Tongue (tissue), 2 donors: Measurements from ENCODE around the gene EDC4. TPM values are rescaled to one million over a fixed set of nuclear protein-coding genes. Genes with fewer than 3 reads are reported as not detected.
"Not testable (repeated sequence)": the region's sequence is repeated elsewhere in the genome, so short reads cannot be mapped to it uniquely, and the experiment has no call there.

Experiments used
- DNase-seq: peaks from one replicate; pipeline ENCODE4 v3.0.0-alpha.2; 2015
- total RNA-seq: library from RNA; depleted of rRNA; stranded (reverse); fragments of >200 nt; gene quantifications from one replicate; pipeline ENCODE4 v1.2.3, GENCODE V29; 2014

The EDC4 gene
- total RNA-seq, 1 donor from 2014 or later, result 67.6 TPM

DNA sequence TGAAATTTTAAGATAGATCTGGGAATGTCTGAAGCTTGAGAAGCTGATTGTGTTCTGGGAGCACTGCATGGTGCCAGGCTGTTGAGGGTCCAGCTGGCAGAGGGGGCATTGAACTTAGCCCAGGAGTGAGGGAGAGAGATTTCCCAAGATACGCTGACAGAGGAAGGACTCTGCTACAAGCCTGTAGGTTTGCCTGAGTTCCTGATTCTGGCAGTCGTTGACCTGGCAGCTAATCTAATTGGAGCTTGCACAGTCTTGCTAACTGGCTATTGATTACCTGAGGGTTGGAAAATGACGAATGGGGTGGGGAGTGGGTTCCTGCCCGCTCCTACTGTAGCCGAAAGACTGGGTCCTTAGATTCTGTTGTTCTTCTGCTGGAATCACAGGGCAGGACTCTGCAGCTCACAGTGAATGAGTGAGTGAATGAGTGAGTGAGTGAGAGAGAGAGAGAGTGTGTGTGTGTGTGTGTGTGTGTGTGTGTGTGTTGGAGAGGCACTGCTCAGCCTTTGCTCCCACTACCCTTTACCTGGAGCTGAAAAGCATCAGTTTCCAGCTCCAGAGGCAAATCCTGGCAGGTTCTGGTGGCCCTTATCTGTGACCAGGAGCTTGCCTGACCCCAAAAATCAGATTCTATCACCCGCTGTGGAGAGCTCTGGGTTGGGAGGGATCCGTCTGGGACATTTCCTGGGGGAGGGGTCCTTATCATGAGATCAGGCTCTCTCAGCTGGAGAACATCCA, 42.1 kb downstream of the EDC4 start:
- DNase-seq, result no peak

DNA sequence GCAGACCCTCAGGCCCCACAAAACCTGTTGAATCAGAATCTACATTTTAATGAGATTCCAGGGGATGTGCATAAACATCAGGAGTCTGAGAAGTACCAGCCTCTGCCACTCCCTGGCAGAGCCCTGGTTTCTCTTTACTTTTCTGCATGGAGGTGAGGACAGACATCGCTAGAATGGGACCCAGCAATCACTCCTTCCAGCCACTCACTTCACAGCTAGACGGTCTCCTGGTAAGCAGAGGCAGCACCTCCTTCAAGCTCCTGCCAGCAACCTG, 42.6 kb downstream of the EDC4 start:
- not testable (repeated sequence) for DNase-seq

DNA sequence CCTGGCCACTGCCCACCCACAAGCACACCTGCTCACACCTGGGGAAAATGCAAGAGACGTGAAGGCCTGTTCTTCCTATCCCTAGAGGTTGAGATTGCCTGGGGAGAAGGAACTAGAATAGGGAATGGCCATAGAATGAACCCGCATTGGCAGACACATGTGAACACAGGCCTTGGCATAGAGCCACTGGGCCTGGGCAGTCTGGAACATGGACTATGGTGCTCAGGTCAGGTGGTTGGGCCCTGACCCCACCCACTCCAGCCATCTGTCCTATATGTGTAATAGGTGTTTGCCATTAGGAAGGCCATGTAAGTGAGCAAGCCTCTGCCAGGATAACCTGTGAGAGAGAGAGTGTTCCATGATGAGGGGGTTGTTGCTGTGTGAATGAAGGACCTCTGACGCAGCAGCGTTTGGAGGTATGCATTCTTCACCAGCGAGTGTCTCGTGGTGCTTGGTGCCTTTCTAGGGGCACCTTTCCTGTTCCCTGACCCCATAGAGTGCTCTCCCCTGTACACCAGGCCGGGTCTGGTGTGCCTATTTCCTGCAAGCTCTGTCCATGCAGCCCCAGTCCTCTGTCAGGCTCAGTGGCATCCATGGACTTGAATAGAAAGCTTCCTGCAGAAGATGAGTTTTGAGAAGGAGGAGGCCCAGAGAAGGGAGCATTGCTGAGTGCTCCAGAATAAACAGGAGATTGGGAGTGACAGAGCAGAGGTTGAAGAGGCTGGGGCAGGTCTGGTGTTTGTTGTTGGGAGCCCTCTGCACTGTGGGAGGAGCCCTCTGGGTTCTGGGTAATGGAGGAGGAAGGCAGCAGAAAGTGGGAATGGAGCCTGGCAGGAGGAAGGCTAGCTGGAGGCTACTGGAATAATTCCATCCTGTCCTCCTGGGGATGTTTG, 43.2 kb downstream of the EDC4 start:
- no peak for DNase-seq

DNA sequence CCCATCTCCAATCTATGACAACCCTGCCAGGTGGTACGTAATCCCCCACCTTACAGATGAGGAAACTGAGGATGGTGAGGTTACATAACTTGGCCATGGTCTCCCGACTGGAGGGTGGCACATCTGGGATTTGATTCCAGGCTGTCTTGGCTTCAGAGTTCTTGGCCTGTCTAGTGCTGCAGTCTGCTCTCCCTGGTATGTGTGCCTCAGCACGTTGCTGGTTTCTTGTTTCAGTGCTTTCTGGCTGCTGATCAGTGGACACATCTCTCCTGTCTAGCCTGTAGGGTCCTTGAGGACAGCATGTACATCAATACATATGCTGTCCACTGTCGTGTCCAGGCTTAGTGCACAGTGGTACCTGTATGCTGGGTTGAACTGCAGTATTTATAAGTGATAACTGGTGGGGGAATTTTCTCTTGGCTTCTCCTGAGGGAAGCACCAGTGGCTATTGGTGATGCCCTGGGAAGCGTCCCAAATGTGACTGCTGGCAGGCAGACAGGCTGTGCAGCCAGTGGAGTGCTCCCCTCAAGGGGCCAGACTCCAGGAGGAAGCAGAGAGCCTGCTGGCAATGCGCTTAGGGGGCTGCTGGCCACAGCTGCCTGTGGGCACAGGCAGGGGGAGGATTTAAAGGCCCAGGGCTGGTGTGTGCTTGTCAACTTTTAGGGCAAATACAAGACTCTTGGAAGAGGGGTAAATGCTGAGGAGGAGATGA, 44.4 kb downstream of the EDC4 start:
- DNase-seq, result peak; percentile 86

DNA sequence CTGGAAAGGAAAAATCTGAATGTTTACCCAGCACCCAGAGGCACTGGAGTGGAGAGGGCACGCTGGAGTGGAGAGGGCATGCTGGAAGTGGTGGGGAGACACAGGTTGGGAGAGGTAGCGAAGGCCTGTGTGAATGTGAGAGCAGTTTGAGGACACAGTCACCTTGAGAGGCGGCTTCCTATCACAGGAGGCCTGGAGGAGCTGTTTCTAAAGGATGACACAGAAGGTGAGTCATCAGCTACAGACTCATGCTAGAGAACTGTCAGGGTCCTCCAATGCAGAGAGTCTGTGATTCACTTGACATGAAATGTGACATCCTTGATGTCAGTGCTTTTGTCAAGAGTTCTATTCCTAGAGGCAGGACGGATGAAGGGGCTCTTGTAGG, 45.0 kb downstream of the EDC4 start:
- no peak for DNase-seq

DNA sequence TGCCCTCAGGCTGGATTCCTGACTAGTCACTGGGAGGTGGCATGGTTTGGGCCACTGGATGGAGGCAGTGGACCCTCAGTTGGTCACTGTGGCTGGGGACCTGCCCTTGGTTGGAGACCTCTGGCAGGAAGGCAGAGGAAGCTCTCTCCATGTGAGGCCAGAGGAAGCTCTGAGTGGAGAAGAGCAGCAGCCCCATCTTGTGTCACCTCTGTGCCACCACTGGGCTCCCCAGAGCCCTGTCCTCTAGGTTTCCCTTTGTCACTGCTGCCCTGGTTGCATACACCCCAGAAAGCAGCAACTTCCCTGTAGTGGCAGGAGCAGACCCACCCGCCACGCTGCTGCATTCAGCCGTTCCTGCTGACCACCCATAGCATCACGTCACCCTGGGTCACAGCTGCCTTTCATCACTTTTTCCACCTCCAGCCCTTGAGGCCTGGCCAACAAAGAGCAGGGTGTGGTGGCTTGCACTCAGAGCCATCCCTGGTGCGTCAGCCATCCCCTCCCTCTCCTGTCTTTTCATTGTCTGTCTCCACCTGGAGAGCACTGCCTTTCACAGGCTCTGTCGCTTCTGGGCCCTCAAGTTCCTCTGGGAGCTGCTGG, 46.9 kb downstream of the EDC4 start:
- no peak for DNase-seq

DNA sequence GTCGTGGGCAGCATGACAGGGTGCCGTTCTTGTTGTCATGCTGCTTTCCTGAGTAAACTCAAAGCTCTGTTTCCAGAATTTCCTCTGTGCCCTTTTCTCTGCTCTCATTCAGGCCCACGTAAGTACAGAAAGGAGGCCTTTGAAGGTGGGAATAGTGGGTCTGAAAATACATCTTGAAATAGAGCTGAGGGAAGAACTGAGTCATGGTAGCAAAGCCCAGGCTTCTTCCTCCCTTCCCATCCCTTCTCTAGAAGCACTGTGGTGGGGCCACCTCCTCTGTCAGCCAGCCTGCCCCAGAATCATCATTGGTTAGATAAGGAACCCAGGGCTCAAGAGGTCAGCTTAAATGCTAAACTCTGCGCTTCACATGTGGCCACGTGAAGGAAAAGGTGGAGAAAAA, 49.4 kb downstream of the EDC4 start:
- DNase-seq, result no peak

DNA sequence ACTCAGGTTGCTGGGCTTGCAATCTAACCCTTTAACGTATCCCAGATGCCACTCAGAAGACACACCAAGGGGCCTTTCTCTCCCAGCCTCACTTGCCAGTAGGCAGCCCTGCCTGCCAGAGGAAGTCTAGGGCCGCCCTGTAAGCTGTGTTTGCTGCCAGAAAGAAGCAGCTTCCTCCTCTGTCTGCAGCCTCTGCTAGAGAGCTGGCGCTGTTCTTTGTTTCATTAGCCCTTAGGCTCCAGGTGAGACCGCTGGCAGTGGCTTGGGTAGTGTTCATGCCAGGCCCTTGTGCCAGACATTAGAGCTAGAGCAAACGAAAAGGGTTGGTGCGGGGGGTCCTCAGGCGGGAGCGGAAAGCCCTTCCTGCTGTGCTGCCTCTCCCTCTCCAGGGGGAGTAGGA, 49.9 kb downstream of the EDC4 start:
- DNase-seq, result no peak

DNA sequence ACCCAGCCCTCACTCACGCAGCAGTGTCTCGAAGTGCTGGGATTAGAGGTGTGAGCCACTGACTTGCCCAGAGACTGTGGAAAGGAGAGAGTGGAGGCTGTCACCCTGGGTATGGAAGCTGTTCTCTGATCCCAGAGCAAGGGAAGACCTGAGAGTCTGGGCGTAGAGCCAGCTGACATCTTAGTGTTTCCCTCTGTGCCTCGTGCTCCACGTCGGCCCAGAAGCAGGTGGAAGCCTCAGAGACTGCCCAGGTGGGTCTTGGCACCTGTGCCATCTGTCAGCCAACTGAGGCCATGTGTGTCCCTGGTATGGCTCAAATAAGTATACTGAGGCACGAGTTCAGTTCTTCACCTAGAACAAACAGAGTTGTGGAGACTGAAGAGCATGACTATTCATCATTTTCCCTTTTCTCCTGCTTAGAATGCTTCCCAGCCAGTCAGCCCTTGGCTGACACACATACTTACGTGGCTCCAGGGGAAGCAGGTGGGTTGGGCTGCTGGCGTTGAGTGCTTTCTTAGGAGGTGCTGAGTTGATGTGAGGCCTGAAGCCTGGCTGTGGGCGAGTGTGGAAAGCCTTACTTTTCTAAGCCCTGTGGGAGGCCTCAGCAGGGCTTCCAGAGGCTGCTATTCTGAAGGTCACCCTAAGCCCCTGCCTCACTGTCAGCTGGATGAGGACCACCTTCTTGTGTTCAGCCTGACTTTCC, 50.7 kb downstream of the EDC4 start:
- no peak for DNase-seq

DNA sequence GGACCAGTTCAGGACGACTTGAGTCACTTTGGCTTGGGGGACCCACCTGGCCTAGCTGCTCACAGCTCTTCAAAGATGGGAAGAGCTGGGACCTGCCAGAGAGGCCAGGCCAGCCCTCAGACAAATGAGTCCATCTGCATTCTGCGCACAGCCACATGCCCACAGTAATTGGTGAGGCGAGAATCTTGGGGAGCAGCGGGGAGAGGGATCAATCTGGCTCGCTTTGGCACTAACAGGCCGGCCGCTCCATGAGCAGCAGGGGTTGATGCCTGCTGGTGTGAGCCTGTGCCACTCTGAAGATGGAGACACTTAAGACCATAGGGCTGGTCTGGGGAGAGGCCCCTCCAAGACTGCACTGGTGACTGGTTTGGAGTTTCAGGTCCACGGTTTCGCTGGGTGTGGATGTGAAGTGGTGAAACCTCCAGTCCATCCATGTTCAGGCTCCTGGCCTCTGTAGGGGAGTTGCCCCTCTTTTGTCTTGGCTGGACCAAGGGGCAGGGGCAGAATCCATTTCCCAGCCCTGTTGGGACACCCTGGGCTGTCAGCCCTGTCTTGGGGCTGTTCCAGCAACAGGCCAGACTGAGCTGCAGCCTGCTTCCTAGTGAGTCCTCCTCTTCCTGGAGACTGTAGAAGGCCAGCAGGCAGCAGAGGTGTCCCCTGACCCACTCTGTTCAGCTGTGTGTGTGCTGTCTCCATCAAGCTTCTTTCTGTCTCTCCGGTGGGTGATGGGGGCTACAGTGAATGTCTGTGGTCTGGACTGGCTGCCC, 51.5 kb downstream of the EDC4 start:
- DNase-seq, result no peak

DNA sequence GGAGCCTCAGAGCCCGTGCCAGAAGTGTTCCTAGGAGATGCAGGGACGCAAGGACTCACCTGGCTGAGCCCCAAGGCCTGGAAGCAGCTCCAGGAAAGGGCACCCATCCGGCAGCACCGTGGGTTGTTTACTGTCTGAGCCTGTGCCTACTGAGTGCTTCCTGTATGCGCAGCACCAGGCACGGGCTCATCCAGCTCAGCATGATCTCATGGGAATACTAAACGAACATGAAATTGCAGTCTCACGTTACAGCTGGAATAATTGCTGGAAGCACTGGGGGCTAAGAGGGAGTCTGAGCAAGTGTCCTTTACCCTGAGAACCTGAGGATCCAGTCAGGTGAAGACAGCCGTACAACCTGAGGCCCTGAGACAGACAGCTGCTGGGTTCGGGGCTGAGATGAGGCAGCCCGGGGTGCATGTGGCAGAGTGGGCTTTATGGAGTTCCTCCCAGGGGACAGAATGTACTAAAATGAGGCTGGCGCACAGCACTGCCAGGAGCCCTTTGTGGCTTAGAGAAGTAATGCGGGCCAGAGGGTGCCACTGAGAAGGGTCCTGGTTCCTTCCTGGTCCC, 53.4 kb downstream of the EDC4 start:
- DNase-seq, result no peak

DNA sequence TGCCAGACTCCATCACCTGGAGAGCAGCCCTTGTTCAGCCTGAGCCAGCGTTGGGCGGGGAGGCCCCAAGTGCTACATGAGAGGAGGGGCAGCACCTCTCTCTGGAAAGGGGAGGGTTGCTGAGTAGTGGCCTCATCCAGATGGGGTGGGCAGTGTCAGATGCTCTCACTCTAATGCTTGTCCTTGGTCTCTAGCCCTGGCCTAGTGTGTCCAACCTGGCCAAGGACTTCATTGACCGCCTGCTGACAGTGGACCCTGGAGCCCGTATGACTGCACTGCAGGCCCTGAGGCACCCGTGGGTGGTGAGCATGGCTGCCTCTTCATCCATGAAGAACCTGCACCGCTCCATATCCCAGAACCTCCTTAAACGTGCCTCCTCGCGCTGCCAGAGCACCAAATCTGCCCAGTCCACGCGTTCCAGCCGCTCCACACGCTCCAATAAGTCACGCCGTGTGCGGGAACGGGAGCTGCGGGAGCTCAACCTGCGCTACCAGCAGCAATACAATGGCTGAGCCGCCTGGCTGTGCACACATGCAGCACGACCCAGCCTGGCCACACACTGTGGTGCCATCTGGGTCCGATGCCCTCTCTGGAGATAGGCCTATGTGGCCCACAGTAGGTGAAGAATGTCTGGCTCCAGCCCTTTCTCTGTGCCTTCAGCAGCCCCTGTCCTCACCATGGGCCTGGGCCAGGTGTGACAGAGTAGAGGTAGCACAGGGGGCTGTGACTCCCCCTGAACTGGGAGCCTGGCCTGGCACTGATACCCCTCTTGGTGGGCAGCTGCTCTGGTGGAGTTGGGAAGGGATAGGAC, 54.5 kb downstream of the EDC4 start:
- DNase-seq, result no peak

DNA sequence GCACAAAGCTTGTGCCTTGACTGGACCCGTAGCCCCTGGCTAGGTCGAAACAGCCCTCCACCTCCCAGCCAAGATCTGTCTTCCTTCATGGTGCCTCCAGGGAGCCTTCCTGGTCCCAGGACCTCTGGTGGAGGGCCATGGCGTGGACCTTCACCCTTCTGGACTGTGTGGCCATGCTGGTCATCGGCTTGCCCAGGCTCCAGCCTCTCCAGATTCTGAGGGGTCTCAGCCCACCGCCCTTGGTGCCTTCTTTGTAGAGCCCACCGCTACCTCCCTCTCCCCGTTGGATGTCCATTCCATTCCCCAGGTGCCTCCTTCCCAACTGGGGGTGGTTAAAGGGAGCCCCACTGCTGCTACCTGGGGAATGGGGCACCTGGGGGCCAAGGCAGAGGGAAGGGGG, 55.3 kb downstream of the EDC4 start:
- DNase-seq, result no peak

DNA sequence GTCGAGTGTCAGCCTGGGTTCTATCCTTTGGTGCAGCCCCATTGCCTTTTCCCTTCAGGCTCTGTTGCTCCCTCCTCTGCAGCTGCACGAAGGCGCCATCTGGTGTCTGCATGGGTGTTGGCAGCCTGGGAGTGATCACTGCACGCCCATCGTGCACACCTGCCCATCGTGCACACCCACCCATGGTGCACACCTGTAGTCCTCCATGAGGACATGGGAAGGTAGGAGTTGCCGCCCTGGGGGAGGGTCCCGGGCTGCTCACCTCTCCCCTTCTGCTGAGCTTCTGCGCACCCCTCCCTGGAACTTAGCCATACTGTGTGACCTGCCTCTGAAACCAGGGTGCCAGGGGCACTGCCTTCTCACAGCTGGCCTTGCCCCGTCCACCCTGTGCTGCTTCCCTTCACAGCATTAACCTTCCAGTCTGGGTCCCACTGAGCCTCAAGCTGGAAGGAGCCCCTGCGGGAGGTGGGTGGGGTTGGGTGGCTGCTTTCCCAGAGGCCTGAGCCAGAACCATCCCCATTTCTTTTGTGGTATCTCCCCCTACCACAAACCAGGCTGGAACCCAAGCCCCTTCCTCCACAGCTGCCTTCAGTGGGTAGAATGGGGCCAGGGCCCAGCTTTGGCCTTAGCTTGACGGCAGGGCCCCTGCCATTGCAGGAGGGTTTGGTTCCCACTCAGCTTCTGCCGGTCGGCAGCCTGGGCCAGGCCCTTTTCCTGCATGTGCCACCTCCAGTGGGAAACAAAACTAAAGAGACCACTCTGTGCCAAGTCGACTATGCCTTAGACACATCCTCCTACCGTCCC, 55.9 kb downstream of the EDC4 start:
- DNase-seq, result peak; percentile 84

DNA sequence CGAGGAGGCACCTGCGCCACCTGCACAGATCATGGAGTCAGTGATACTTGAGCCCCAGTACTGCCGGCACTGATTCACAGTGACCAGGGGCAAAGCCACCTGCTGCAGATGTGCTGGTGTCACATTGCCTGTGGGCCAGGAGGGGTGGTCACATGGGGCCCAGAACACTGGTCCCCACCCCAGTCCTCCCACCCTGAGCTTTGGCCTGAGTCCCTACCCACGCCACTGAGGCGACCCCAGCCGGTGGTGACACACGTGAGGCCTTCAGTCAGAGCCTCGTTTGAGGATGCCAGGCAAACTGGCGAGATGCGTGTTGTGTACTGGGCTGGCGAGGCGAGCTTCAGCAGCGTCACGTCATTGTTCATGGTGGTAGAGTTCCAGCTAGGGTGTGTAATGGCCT, 57.3 kb downstream of the EDC4 start:
- DNase-seq, result no peak

DNA sequence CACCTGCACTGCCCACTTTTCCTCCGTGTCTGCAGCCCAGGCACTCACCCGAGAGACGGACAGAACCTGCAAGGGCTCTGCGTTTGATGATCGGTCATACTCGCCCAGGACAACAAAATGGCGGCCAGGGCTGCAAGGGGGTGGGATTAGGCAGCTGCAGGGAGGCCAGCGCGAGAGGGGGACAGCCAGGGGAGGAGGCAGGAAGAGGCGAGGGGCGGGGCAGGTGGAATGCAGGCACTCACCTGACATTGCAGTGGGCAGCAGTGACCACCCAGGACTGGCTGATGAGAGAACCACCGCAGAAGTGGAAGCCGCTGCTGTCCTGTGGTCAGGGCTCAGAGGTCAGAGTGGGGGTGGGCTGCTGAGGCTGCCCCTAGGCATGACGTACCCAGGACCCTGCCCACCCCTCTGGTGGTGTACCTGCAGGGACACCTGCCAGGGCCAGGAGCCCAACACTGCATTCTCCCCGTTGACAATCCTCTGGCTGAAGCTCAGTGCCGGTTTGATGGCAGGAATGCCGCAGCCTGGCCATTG, 57.9 kb downstream of the EDC4 start:
- no peak for DNase-seq
